Trophoblast cell (in vitro differentiated cells and primary cell): ENCODE measurements around the gene ID2.
A peak's percentile ranks its signal among the peaks of the same experiment; 100 is the strongest.

Experiments
- DNase-seq, 2 donors: peaks; one replicate each; pipeline ENCODE4 v3.0.0-alpha.2; 2016
- H2AFZ ChIP-seq: 2 replicates; pipeline ENCODE4 v1.6.1; 2013; ENCODE audit warnings: low read length, moderate library complexity, mild to moderate bottlenecking; ENCODE audit not compliant: insufficient read depth, poor library complexity
- H2AK5ac ChIP-seq: 2 replicates; pipeline ENCODE4 v1.6.1; 2013; ENCODE audit warnings: mild to moderate bottlenecking, low read length
- H2BK120ac ChIP-seq: 2 replicates; pipeline ENCODE4 v1.6.1; 2013; ENCODE audit warnings: low read length, mild to moderate bottlenecking, moderate library complexity; ENCODE audit not compliant: insufficient read depth, poor library complexity
- H2BK12ac ChIP-seq: 2 replicates; pipeline ENCODE4 v1.6.1; 2013; ENCODE audit warnings: mild to moderate bottlenecking, low read length, moderate library complexity
- H2BK5ac ChIP-seq: 2 replicates; pipeline ENCODE4 v1.6.1; 2013; ENCODE audit warnings: low read length, low read depth, moderate library complexity, mild to moderate bottlenecking; ENCODE audit not compliant: poor library complexity
- H3K14ac ChIP-seq: 2 replicates; pipeline ENCODE4 v1.6.1; 2013; ENCODE audit warnings: mild to moderate bottlenecking, low read length
- H3K18ac ChIP-seq: 2 replicates; pipeline ENCODE4 v1.6.1; 2013; ENCODE audit warnings: mild to moderate bottlenecking, low read length
- H3K23ac ChIP-seq: 2 replicates; pipeline ENCODE4 v1.6.1; 2013; ENCODE audit warnings: low read length
- H3K27ac ChIP-seq: 2 replicates; pipeline ENCODE4 v1.5.1; 2013; ENCODE audit warnings: low read depth, mild to moderate bottlenecking, inconsistent platforms, low read length, moderate library complexity
- H3K27me3 ChIP-seq: 2 replicates; pipeline ENCODE4 v1.6.1; 2013; ENCODE audit warnings: inconsistent platforms, mild to moderate bottlenecking, low read length, moderate library complexity; ENCODE audit not compliant: insufficient read depth
- H3K36me3 ChIP-seq, 2 experiments: 1 replicate in 1 of 2; 2 replicates in 1 of 2; pipeline ENCODE4 v1.6.1; 2013; ENCODE audit warnings: low read length in 2 of 2, mild to moderate bottlenecking in 2 of 2, moderate library complexity in 1 of 2; ENCODE audit not compliant: insufficient read depth in 2 of 2, control insufficient read depth in 1 of 2
- H3K4ac ChIP-seq: 2 replicates; pipeline ENCODE4 v1.6.1; 2013; ENCODE audit warnings: low read depth, mild to moderate bottlenecking, low read length, moderate library complexity
- H3K4me1 ChIP-seq, 2 experiments: 1 replicate in 1 of 2; 2 replicates in 1 of 2; pipeline ENCODE4 v1.6.1; 2013; ENCODE audit warnings: low read length in 2 of 2, mild to moderate bottlenecking in 2 of 2, moderate library complexity in 1 of 2; ENCODE audit not compliant: insufficient read depth in 2 of 2, control insufficient read depth in 1 of 2
- H3K4me2 ChIP-seq: 2 replicates; pipeline ENCODE4 v1.6.1; 2013; ENCODE audit warnings: inconsistent platforms, mild to moderate bottlenecking, low read length, moderate library complexity
- H3K4me3 ChIP-seq: 2 replicates; pipeline ENCODE4 v1.5.1; 2013; ENCODE audit warnings: mild to moderate bottlenecking, low read depth, low read length, inconsistent platforms
- H3K79me1 ChIP-seq: one replicate; pipeline ENCODE4 v1.6.1; 2013; ENCODE audit warnings: low read length
- H3K79me2 ChIP-seq: 2 replicates; pipeline ENCODE4 v1.6.1; 2013; ENCODE audit warnings: low read length, mild to moderate bottlenecking; ENCODE audit not compliant: control insufficient read depth, insufficient read depth, poor library complexity
- H3K9ac ChIP-seq: 2 replicates; pipeline ENCODE4 v1.6.1; 2013; ENCODE audit warnings: mild to moderate bottlenecking, low read length
- H3K9me3 ChIP-seq: 2 replicates; pipeline ENCODE4 v1.6.1; 2013; ENCODE audit warnings: low read depth, mild to moderate bottlenecking, control low read depth, inconsistent platforms, low read length; ENCODE audit not compliant: insufficient read depth
- H4K12ac ChIP-seq: 2 replicates; pipeline ENCODE4 v1.6.1; 2013; ENCODE audit warnings: low read depth, mild to moderate bottlenecking, low read length, moderate library complexity
- H4K8ac ChIP-seq: 2 replicates; pipeline ENCODE4 v1.6.1; 2013; ENCODE audit warnings: low read depth, mild to moderate bottlenecking, low read length, moderate library complexity
- H4K91ac ChIP-seq: one replicate; pipeline ENCODE4 v1.6.1; 2013; ENCODE audit warnings: low read depth, mild to moderate bottlenecking, low read length, moderate library complexity
- WGBS: extraction: QIAGEN DNeasy Blood & Tissue Kit; methylation state at CpG from one replicate; pipeline ENCODE4 v1.1.7; 2013; ENCODE audit warnings: missing lambda C conversion rate; ENCODE audit not compliant: insufficient read length, insufficient coverage; ENCODE audit errors: extremely low coverage; 5-methylcytosine and 5-hydroxymethylcytosine counted together

Gene ID2

GRCh38 chr2:8639122-8639635, 42.7 kb upstream of the ID2 start:
- H3K4ac ChIP-seq: no peak overlapping the region
- H3K79me1 ChIP-seq: peaks cover 3% of the 10 kb centered on the region
- no peak for DNase-seq
- H3K36me3 ChIP-seq: peaks cover 0 to 2% of the 10 kb centered on the region in 2 experiments
- no CpG with 5 or more reads among the region's 5 CpGs for WGBS
- no peaks in the 10 kb centered on the region for H3K27me3 ChIP-seq
- H3K27ac ChIP-seq: no peak overlapping the region
- no peak overlapping the region for H3K4me2 ChIP-seq
- H2AK5ac ChIP-seq: no peak overlapping the region
- H2AFZ ChIP-seq: no peak overlapping the region
- H2BK5ac ChIP-seq: no peak overlapping the region
- no peak overlapping the region for H3K18ac ChIP-seq
- H3K23ac ChIP-seq: no peak overlapping the region
- no peak overlapping the region for H4K12ac ChIP-seq
- H3K4me1 ChIP-seq: peaks cover 16 to 20% of the 10 kb centered on the region in 2 experiments
- H2BK120ac ChIP-seq: no peak overlapping the region
- peak overlapping the region; percentile 21 for H2BK12ac ChIP-seq
- no peaks in the 10 kb centered on the region for H3K9me3 ChIP-seq
- no peak overlapping the region for H3K9ac ChIP-seq
- peak overlapping the region; percentile 25 for H4K91ac ChIP-seq
- H3K14ac ChIP-seq: no peak overlapping the region
- H3K79me2 ChIP-seq: no peaks in the 10 kb centered on the region
- H4K8ac ChIP-seq: no peak overlapping the region
- H3K4me3 ChIP-seq: no peak overlapping the region

- Histone ChIP-seq H3K79me1 (peaks cover 3% of the 10 kb centered on the region), H4K8ac (no peak overlapping the region), H4K91ac (no peak overlapping the region), H3K27ac (no peak overlapping the region), H3K4me3 (no peak overlapping the region), H3K9me3 (peaks cover under 1% of the 10 kb centered on the region), H3K14ac (no peak overlapping the region), H2BK120ac (no peak overlapping the region), H2BK12ac (no peak overlapping the region), H3K4me2 (no peak overlapping the region), H2AK5ac (peak overlapping the region; percentile 18), H2AFZ (no peak overlapping the region), H3K23ac (no peak overlapping the region), H3K27me3 (no peaks in the 10 kb centered on the region), H3K9ac (no peak overlapping the region), H2BK5ac (no peak overlapping the region), H3K79me2 (no peaks in the 10 kb centered on the region), H3K18ac (no peak overlapping the region), H3K4me1 (peaks cover 16 to 20% of the 10 kb centered on the region in 2 experiments), H4K12ac (no peak overlapping the region), H3K4ac (no peak overlapping the region), H3K36me3 (peaks cover 0 to 2% of the 10 kb centered on the region in 2 experiments)
- WGBS: no CpG with 5 or more reads among the region's 8 CpGs
- DNase-seq: no peak
Observed at GRCh38 chr2:8640498-8640897, 41.4 kb upstream of the ID2 start.

- WGBS: no CpG with 5 or more reads among the region's 16 CpGs
- no peak overlapping the region for H4K8ac ChIP-seq
- no peak overlapping the region for H3K9ac ChIP-seq
- no peak overlapping the region for H3K14ac ChIP-seq
- H3K27ac ChIP-seq: no peak overlapping the region
- peaks cover 0 to 2% of the 10 kb centered on the region in 2 experiments for H3K36me3 ChIP-seq
- no peak overlapping the region for H3K18ac ChIP-seq
- no peak overlapping the region for H3K4me3 ChIP-seq
- H3K4me2 ChIP-seq: no peak overlapping the region
- peaks cover 15 to 16% of the 10 kb centered on the region in 2 experiments for H3K4me1 ChIP-seq
- peaks cover 3% of the 10 kb centered on the region for H3K79me1 ChIP-seq
- no peak overlapping the region for H3K23ac ChIP-seq
- H4K91ac ChIP-seq: no peak overlapping the region
- H3K9me3 ChIP-seq: peaks cover 2% of the 10 kb centered on the region
- no peak overlapping the region for H4K12ac ChIP-seq
- peak overlapping the region; percentile 46 for H2BK12ac ChIP-seq
- H3K27me3 ChIP-seq: no peaks in the 10 kb centered on the region
- no peak for DNase-seq
- no peak overlapping the region for H2AK5ac ChIP-seq
- H3K4ac ChIP-seq: no peak overlapping the region
- H2BK120ac ChIP-seq: peak overlapping the region; percentile 18
- H3K79me2 ChIP-seq: no peaks in the 10 kb centered on the region
- no peak overlapping the region for H2AFZ ChIP-seq
- no peak overlapping the region for H2BK5ac ChIP-seq
Observed at GRCh38 chr2:8641301-8641965, 40.4 kb upstream of the ID2 start.

- peak overlapping the region; percentile 6 for H2BK12ac ChIP-seq
- no peaks in the 10 kb centered on the region for H3K79me1 ChIP-seq
- no peaks in the 10 kb centered on the region for H3K27me3 ChIP-seq
- H4K91ac ChIP-seq: no peak overlapping the region
- H3K79me2 ChIP-seq: no peaks in the 10 kb centered on the region
- H4K12ac ChIP-seq: no peak overlapping the region
- H4K8ac ChIP-seq: no peak overlapping the region
- DNase-seq: peak in 1 of 2 donors; percentile 29
- no CpG with 5 or more reads among the region's 12 CpGs for WGBS
- no peak overlapping the region for H2BK5ac ChIP-seq
- peak overlapping the region; percentile 16 for H3K4ac ChIP-seq
- no peak overlapping the region for H3K23ac ChIP-seq
- H3K18ac ChIP-seq: no peak overlapping the region
- no peak overlapping the region for H3K14ac ChIP-seq
- H3K4me3 ChIP-seq: no peak overlapping the region
- peaks cover 5% of the 10 kb centered on the region for H3K9me3 ChIP-seq
- H3K9ac ChIP-seq: no peak overlapping the region
- H3K4me1 ChIP-seq: peaks cover 10 to 11% of the 10 kb centered on the region in 2 experiments
- H2AK5ac ChIP-seq: no peak overlapping the region
- no peak overlapping the region for H2AFZ ChIP-seq
- peak overlapping the region; percentile 44 for H3K27ac ChIP-seq
- peak overlapping the region; percentile 14 for H2BK120ac ChIP-seq
- H3K4me2 ChIP-seq: no peak overlapping the region
- peaks cover 0 to 2% of the 10 kb centered on the region in 2 experiments for H3K36me3 ChIP-seq
Observed at GRCh38 chr2:8642366-8643068, 39.3 kb upstream of the ID2 start.
